Measurements from ENCODE around the gene MAB21L3.

Gene MAB21L3

DNA sequence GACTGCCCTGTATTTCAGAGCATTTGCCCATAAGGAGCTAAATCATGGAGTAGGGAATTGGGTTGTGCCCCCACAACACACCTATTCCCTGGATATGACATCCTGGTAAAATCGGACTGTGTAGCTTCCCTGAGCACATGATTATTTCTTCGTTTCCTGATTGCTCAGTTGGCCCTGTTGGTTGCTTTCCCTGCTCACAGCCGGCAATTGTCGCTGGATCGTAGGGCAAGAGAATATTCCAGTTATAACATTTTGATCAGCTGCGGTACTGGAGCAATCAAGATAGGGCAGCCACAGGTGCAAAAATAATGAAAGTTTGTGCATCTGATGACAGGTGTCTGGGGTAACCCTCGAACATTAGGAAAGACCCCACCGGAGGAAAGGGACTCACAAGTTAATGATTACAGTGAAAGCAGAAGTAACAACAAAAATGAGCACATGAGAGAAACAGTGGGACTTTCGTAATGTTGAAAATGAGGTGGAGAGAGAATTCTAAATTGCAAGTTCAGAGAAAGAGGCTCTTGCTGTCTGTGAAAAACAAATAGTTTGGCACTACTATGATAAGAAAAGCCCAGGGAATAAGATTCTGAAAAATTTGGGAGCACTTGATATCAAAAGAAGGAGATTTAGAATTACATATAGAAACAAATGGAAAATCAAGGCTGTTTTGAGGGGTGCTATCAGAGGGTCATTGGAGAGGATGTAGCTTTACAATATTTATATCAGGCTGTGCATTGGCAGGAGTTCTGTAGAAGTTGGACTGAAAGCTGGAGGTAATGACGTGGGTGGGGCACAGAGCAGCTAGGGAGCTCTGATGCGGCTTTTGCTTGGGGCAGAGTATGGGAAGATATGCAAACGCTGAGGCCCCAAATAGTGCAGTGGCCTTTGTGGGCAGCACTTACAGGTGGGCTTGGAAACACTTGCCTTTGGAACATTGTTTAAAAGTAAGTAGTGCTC is at the start of gene MAB21L3:
MAB21L3 (plus strand) TSS at position 833 of the 957 bp plus-strand sequence. CDS start 1,217 bp downstream, outside the sequence.
- DNase-seq (ENCODE audit: low read depth), result no peak

- no peak for DNase-seq (ENCODE audit: low read depth)
Observed at GRCh38 chr1:116062201-116062600, 49.0 kb upstream of the MAB21L3 start.

DNA sequence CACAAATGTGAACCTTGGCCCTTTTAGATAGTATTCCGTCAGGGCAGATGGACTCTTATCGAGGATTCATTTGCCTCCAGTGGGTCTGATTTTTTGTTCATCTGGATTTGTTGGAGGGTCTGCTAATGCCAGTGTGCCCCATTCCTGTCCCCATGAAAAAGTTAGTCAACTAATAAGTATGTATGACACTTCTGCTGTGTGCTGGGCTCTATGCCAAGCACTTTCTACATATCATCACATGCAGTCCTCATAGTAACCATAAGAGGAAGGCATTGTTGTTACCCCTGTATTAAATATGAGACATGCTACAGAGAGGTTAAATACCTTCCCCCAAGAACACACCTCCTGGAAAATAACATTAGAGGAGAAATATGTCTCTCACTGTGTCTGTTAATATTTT is 46.6 kb upstream of the MAB21L3 start:
- DNase-seq (ENCODE audit: low read depth), result no peak

DNA sequence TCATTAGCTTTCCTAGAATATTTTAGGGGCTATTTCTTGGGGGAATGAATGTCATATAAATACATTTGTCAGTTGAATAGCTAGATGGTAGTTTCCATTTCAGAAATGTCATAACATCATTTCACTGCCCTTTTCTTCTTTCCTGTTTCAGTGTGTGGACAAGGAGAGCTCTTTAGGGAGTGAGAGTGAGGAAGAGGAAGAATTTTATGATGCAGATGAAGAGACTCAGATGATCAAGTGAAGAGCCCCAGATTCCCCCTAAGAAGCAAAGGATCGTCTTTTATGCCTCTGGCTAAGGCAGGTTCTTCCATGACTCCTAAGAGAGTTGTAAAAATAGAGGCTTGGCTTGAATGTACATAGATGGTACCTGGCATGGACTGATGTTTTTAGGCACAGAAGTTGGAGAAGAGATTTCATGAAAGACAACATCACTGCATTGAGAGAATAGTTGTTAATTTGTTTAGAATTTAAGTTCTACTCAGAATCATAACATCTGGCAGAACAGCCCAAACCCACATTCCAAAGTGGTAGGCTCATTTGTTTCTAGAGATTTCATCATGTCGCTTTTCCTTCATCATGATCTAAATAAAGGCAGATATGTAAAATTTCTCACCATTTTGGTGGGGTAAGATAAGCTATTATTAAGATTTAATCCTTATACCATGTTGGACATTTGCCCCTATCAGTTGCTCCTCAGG is 44.2 kb upstream of the MAB21L3 start:
- DNase-seq (ENCODE audit: low read depth), result no peak

DNA sequence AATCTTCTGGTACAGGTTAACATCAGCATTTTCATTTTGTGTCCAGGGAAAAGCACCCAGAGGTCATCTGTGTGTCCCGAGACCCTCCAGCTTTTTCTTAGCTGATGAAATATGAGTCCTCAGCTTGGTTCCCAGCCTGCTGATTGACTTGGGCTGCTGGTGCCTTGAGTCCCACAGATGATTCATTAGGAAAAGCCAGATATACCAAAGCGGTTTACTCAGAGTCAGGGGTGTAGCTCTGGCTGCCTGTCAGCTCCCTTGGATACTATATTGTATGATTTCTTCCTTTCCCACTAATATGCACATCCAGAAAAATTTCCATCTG is 43.7 kb upstream of the MAB21L3 start:
- DNase-seq (ENCODE audit: low read depth), result no peak

- DNase-seq (ENCODE audit: low read depth), result no peak
Observed at GRCh38 chr1:116075575-116075974, 35.6 kb upstream of the MAB21L3 start.

DNA sequence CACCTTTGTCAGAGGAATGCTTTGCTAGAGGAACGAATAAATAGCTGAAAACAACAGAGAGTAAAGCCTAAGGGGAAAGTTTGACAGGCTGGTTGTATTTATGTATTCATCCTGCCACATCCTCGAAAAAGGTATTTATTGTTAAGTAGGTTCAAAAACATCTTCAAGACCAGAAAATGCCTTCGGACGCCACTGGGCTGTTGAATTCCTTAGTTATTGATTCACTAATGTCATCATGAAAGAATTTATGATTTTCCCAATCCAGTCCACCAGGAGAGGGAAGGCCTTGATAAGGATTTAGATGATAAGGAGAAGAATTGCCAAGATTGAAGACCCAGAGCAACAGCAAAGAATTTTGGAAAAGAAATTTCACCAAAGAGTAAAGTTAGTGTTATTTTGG is 35.2 kb upstream of the MAB21L3 start:
- no peak for DNase-seq (ENCODE audit: low read depth)

GRCh38 chr1:116076831-116077230 is 34.4 kb upstream of the MAB21L3 start:
- DNase-seq (ENCODE audit: low read depth), result no peak

GRCh38 chr1:116078699-116079223 is 32.4 kb upstream of the MAB21L3 start:
- DNase-seq (ENCODE audit: low read depth), result no peak

GRCh38 chr1:116087628-116088027 is 23.6 kb upstream of the MAB21L3 start:
- no peak for DNase-seq (ENCODE audit: low read depth)

DNA sequence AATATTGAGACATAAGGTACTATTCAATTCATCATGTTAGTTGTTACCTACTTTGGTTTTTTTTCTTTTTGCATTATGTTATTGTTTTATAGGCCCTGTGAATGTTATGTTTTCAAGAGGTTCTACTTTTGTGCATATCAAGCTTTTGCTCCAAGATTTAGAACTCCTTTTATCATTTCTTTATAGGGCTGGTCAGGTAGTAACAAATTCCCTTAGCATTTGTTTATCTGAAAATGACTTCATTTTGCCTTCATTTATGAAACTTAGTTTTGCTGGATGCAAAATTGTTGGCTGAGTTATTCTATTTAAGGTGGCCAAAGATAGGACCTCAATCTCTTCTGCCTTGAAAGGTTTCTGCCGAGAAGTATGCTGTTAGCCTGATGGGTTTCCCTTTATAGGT is 21.3 kb upstream of the MAB21L3 start:
- DNase-seq (ENCODE audit: low read depth), result no peak

- DNase-seq (ENCODE audit: low read depth), result no peak
Observed at GRCh38 chr1:116091083-116091482, 20.1 kb upstream of the MAB21L3 start.

DNA sequence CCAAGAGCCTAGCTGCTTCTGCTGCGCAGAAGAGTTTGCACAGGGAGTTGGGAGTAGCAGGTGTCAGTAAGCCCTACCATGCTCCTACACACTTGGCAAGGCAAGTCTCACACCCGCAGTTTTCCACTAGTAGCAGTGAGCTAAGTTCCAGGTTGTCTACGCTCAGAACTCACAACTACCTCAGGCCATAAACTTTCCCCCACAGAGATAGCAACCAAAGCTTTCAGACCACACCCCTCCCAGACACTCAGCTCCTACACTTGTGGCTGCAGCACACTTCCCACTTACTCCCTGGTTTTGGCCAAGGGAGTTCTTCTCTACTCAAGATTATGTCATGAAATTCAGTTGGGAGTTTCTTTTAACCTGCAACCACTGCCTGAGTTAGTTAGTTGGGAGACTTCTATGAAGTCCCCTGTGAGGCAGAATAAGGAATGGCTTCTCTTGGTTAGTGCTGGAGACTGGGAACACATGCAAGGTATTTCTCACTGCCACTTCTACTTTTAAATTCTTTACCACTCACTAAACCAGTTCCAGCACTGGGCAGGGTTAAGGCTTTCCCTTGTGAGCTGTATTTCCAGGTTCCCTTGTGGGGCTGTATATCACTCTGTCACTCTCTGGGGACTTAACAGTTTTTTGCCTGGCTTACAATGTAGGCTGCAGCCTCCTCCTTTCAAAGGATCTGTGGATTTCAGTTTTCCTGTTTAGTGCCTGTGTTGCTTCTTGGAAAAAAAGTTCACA is 18.3 kb upstream of the MAB21L3 start:
- no peak for DNase-seq (ENCODE audit: low read depth)

- DNase-seq (ENCODE audit: low read depth), result no peak
Observed at GRCh38 chr1:116095027-116095426, 16.2 kb upstream of the MAB21L3 start.

DNA sequence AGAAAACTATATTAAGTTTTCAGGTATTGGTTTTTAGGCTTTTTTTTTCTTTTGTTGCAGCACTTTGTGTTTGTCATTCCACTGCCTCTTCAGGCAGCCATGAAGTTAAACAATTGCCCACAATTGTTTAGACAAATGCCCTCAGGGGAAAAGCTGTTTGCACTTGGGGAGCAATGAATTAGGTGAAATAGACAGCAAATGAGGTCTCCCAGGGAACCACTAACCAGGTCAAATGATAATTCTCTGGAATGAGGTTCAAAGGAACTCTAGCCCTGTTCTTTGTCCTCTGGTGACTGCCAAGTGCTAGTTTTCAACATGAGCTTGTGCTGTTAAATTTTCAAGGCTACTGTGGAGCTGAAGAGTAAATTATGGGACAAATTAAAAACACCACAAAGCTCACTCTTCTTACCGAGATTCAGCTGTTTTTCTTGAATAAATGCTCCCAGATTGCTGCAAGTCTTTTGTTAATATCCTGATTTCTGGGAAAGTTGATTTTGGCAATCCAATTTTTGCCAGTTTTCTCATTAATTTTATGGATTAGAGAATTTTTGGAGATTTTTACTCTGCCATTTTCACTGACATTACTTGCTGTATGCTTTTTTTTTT is 15.1 kb upstream of the MAB21L3 start:
- DNase-seq (ENCODE audit: low read depth), result no peak

GRCh38 chr1:116097626-116098025 is 13.6 kb upstream of the MAB21L3 start:
- no peak for DNase-seq (ENCODE audit: low read depth)

DNA sequence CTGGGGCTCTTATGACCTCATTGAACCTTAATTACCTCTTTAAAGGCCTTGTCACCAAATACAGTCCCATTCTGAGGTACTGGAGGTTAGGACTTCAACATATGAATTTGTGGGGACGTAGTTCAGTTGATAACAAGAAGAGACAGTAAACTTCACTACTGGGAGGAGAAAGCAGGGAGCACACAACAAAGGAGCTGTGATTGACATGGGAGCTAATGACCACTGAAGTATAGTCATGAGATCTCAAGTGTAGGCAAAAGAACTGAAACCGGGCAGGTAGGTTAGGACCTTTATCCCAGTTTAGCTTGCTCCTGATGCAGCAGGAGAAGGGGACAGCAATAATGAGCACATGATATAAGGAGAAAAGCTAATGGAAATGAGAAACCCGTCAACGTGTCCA is 11.8 kb upstream of the MAB21L3 start:
- no peak for DNase-seq (ENCODE audit: low read depth)

GRCh38 chr1:116099919-116100318 is 11.3 kb upstream of the MAB21L3 start:
- DNase-seq (ENCODE audit: low read depth), result no peak

DNA sequence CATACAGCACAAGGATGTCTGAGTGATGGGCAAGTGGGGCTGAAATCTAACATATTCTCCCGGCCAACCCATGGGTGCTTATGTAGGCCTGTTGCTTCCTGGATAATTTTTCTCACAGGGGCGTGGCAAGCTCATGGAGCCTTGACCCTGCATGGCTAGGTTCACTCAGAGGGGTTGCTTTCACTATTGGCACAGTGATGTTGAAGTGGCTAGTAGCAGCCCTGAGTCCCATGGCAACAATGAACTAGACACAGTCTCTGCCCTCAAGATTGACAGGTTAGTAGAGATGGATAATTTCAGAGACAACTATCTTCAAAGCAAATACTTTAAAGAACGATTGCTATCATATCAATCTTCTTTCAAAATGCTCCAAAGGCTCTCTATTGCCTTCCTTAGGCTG is 6.5 kb upstream of the MAB21L3 start:
- DNase-seq (ENCODE audit: low read depth), result no peak

DNA sequence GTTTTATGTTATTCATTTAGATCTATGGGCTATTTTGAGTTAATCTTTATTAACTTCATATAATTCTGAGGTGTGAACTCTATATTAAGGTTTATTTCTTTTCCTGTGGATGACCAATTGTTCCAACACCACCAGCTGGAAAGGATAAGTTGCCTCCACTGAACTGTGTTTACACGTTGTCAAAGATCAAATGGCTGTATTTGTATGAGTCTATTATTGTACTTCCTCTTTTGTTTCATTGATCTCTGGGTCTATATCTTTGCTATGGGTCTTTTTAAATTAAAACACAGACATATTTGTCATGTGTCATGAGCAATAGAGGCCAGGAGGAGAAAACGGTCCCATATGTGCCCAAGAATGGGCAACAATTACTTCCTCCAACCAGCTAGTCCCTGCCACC is 5.2 kb upstream of the MAB21L3 start:
- DNase-seq (ENCODE audit: low read depth), result no peak

DNA sequence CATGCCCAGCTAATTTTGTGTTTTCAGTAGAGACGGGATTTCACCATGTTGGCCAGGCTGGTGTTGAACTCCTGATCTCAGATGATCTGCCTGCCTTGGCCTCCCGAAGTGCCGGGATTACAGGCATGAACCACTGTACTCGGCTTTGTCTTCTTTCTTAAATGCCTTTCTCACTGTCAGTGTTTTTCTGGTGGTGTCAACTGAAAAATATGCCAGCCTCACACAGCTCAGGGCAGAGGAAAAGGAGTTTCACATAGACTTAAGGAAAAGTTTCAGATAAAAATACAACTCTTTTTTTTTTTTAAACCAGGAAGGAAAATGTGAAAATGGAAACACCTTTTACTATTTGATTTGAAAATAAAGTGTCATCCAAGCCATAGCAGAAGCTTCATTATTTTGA is 4.6 kb upstream of the MAB21L3 start:
- no peak for DNase-seq (ENCODE audit: low read depth)

- no peak for DNase-seq (ENCODE audit: low read depth)
Observed at GRCh38 chr1:116107371-116107770, 3.8 kb upstream of the MAB21L3 start.

Data from stimulated activated CD8-positive, alpha-beta memory T cell treated with anti-CD3 and anti-CD28 coated beads, Interleukin-12 subunit alpha, Interleukin-12 subunit beta, amount 100 ng/mL, for 1 hour (primary cell).